PFSK-1 (cell line): Measurements from ENCODE around the gene NRARP.

ENCODE experiments used
- FOXP2 ChIP-seq: optimal IDR thresholded peaks from 2 replicates; pipeline ENCODE3; 2011; ENCODE audit warnings: borderline replicate concordance, control low read depth, inconsistent platforms; ENCODE audit not compliant: insufficient read depth; ENCODE audit errors: extremely low read length, extremely low read depth
- POLR2AphosphoS5 ChIP-seq: IDR thresholded peaks from 2 replicates; pipeline ENCODE4 v1.6.1; 2012; ENCODE audit warnings: low read depth, mild to moderate bottlenecking, control low read depth, low read length, moderate library complexity
- REST ChIP-seq, 2 experiments: IDR thresholded peaks; 2 replicates each; pipeline versions ENCODE4 v1.6.1 to v1.8.0; 2011 to 2012; ENCODE audit warnings: low read depth in 2 of 2, low read length in 2 of 2, control low read depth in 1 of 2, inconsistent platforms in 1 of 2, mild to moderate bottlenecking in 1 of 2, moderate library complexity in 1 of 2; ENCODE audit not compliant: insufficient read depth in 1 of 2
- SIN3A ChIP-seq: IDR thresholded peaks from 2 replicates; pipeline ENCODE4 v1.6.1; 2012; ENCODE audit warnings: mild to moderate bottlenecking, low read length, moderate library complexity, borderline replicate concordance; ENCODE audit not compliant: insufficient read depth
- TAF1 ChIP-seq: IDR thresholded peaks from 2 replicates; pipeline ENCODE4 v1.6.1; 2012; ENCODE audit warnings: low read length, control low read depth, borderline replicate concordance; ENCODE audit not compliant: insufficient read depth

Gene NRARP

GRCh38 chr9:137253717-137254623 lies 48.1 kb downstream of the NRARP start:
- no peak for TF ChIP-seq FOXP2
- TF ChIP-seq SIN3A: no peak
- no peak for TF ChIP-seq POLR2AphosphoS5
- TF ChIP-seq TAF1: no peak
- TF ChIP-seq REST (IDR thresholded peaks at IDR 0.05; ENCODE audit: insufficient read depth in 1 of 2, low read depth in 2 of 2, low read length in 2 of 2): no peak

GRCh38 chr9:137252555-137253506 lies 49.2 kb downstream of the NRARP start:
- TF ChIP-seq REST (IDR thresholded peaks at IDR 0.05; ENCODE audit: insufficient read depth in 1 of 2, low read depth in 2 of 2, low read length in 2 of 2) (no peak), SIN3A (no peak), POLR2AphosphoS5 (no peak), FOXP2 (no peak), TAF1 (no peak)

- TF ChIP-seq FOXP2: no peak
- TF ChIP-seq REST (IDR thresholded peaks at IDR 0.05; ENCODE audit: insufficient read depth in 1 of 2, low read depth in 2 of 2, low read length in 2 of 2): no peak
These were observed 50.4 kb downstream of the NRARP start for GRCh38 chr9:137251490-137252268.

- TF ChIP-seq POLR2AphosphoS5 (no peak), TAF1 (no peak), REST (IDR thresholded peaks at IDR 0.05; ENCODE audit: insufficient read depth in 1 of 2, low read depth in 2 of 2, low read length in 2 of 2) (no peak), FOXP2 (no peak), SIN3A (no peak)
These were observed 50.9 kb downstream of the NRARP start, which contains the start of gene STPG3 for GRCh38 chr9:137251194-137251461. TSS of gene STPG3 (plus strand) at chr9:137251286. CDS start at chr9:137251287, 1 bp downstream.
